ENCODE data around the gene CDR2. TPM values are rescaled to one million over a fixed set of nuclear protein-coding genes. Genes with fewer than 3 reads are reported as not detected.

The CDR2 gene
- total and polyA plus RNA-seq, 2 of the 13 experiments (the other 11 are each of a cell fraction or from before 2014, with no cell fraction given): 59.0 to 78.9 TPM

- peak; percentile 79 for TF ChIP-seq GABPA (IDR thresholded peaks at IDR 0.05; ENCODE audit: low read depth, low read length)
- TF ChIP-seq GABPA (CRISPR knock-in tag; IDR thresholded peaks at IDR 0.05; ENCODE audit: low read depth): peak; percentile 87
- no peak; the same call in none of the 2 replicates for TF ChIP-seq SIN3A (IDR thresholded peaks at IDR 0.05; ENCODE audit: borderline replicate concordance, low read depth, low read length)
- peak; percentile 78 for TF ChIP-seq HNRNPUL1 (IDR thresholded peaks at IDR 0.05; ENCODE audit: low read depth, low read length)
- peak; percentile 99 for TF ChIP-seq IRX3 (CRISPR knock-in tag; IDR thresholded peaks at IDR 0.05; ENCODE audit: borderline replicate concordance, low read depth)
- peak; percentile 83 for TF ChIP-seq PPARG (CRISPR knock-in tag; conservative IDR thresholded peaks at IDR 0.05)
- peak; percentile 69 for TF ChIP-seq ZNF7 (CRISPR knock-in tag; IDR thresholded peaks at IDR 0.05)
- TF ChIP-seq TFDP2 (CRISPR knock-in tag; IDR thresholded peaks at IDR 0.05): peak; percentile 94
- no peak for TF ChIP-seq ZNF780A (CRISPR knock-in tag; IDR thresholded peaks at IDR 0.05)
- peak; percentile 92 for TF ChIP-seq MED1 (CRISPR knock-in tag; IDR thresholded peaks at IDR 0.05)
- TF ChIP-seq REXO4 (CRISPR knock-in tag; IDR thresholded peaks at IDR 0.05; ENCODE audit: borderline replicate concordance): peak; percentile 92; the same call in 1 of the 2 replicates
- TF ChIP-seq E2F1 (CRISPR knock-in tag; IDR thresholded peaks at IDR 0.05): peak; percentile 52
- no peak for TF ChIP-seq RORA (CRISPR knock-in tag; IDR thresholded peaks at IDR 0.05)
- TF ChIP-seq ETS1 (CRISPR knock-in tag; IDR thresholded peaks at IDR 0.05): peak; percentile 30; the same call in 1 of the 2 replicates
- TF ChIP-seq PAX8 (CRISPR knock-in tag; IDR thresholded peaks at IDR 0.05; ENCODE audit: borderline replicate concordance): peak; percentile 96
- no peak; the same call in 1 of the 2 replicates for TF ChIP-seq ZNF484 (CRISPR knock-in tag; IDR thresholded peaks at IDR 0.05; ENCODE audit: borderline replicate concordance, low read depth)
- peak; percentile 85 for TF ChIP-seq RBAK (CRISPR knock-in tag; IDR thresholded peaks at IDR 0.05)
- peak; percentile 97 for TF ChIP-seq ZNF850 (CRISPR knock-in tag; conservative IDR thresholded peaks at IDR 0.05)
- TF ChIP-seq ZMAT5 (CRISPR knock-in tag; IDR thresholded peaks at IDR 0.05; ENCODE audit: borderline replicate concordance, low read depth): no peak
- TF ChIP-seq MAF1 (CRISPR knock-in tag; IDR thresholded peaks at IDR 0.05; ENCODE audit: borderline replicate concordance): peak; percentile 100
- no peak; the same call in 1 of the 2 replicates for TF ChIP-seq MTA3 (CRISPR knock-in tag; IDR thresholded peaks at IDR 0.05)
- peak; percentile 75; the same call in 1 of the 2 replicates for TF ChIP-seq SIN3B (IDR thresholded peaks at IDR 0.05; ENCODE audit: low read length)
- no peak; the same call in 1 of the 2 replicates for TF ChIP-seq ZNF367 (CRISPR knock-in tag; IDR thresholded peaks at IDR 0.05; ENCODE audit: borderline replicate concordance)
- TF ChIP-seq EHMT2 (IDR thresholded peaks at IDR 0.05; ENCODE audit: borderline replicate concordance, low read depth, low read length): no peak
- peak; percentile 90 for TF ChIP-seq FOXO1 (CRISPR knock-in tag; IDR thresholded peaks at IDR 0.05)
- peak; percentile 62; the same call in 1 of the 2 replicates for TF ChIP-seq GPN1 (CRISPR knock-in tag; IDR thresholded peaks at IDR 0.05; ENCODE audit: borderline replicate concordance)
- no peak; the same call in 1 of the 2 replicates for TF ChIP-seq NFIC (IDR thresholded peaks at IDR 0.05; ENCODE audit: low read length)
- TF ChIP-seq IKZF4 (CRISPR knock-in tag; IDR thresholded peaks at IDR 0.05; ENCODE audit: borderline replicate concordance, low read depth, not compliant biosample characterization): peak; percentile 97
Observed at GRCh38 chr16:22297114-22297870, 77.1 kb downstream of the CDR2 start, which contains the start of gene POLR3E (continued).

Data from HepG2 (cell line).